ENCODE results near the gene SNX30. TPM values are rescaled to one million over a fixed set of nuclear protein-coding genes. Genes with fewer than 3 reads are reported as not detected.

SNX30 gene
- polyA plus RNA-seq, 3 donors from 2014 or later = 1.1 to 3.1 (median 2.1) TPM

- DNase-seq = no peak
- Mint-ChIP-seq H3K4me1 (peaks cover 12 to 14% of the 10 kb centered on the region in 2 donors), H3K36me3 (peaks cover 7 to 21% (median 9%) of the 10 kb centered on the region in 3 donors), H3K27me3 (ENCODE audit: low read depth in 3 of 3) (peaks cover 0 to 1% (median 0%) of the 10 kb centered on the region in 3 donors), H3K9me3 (no peaks in the 10 kb centered on the region), H3K4me3 (no peak overlapping the region), H3K27ac (no peak overlapping the region)
These were observed 98.9 kb downstream of the SNX30 start for GRCh38 chr9:112849363-112849922.

- H3K4me3 Mint-ChIP-seq = no peak overlapping the region
- H3K27ac Mint-ChIP-seq = no peak overlapping the region
- H3K36me3 Mint-ChIP-seq = peaks cover 7 to 21% (median 9%) of the 10 kb centered on the region in 3 donors
- peaks cover 0 to 12% of the 10 kb centered on the region in 2 donors for H3K4me1 Mint-ChIP-seq
- H3K27me3 Mint-ChIP-seq (ENCODE audit: low read depth in 3 of 3) = peaks cover 0 to 2% (median 0%) of the 10 kb centered on the region in 3 donors
- no peaks in the 10 kb centered on the region for H3K9me3 Mint-ChIP-seq
- DNase-seq = no peak
These were observed 100.3 kb downstream of the SNX30 start for GRCh38 chr9:112850840-112851239.

- H3K27me3 Mint-ChIP-seq (ENCODE audit: low read depth in 3 of 3) = peaks cover 0 to 2% (median 0%) of the 10 kb centered on the region in 3 donors
- no peak overlapping the region for H3K27ac Mint-ChIP-seq
- H3K36me3 Mint-ChIP-seq = peaks cover 7 to 25% (median 9%) of the 10 kb centered on the region in 3 donors
- H3K4me3 Mint-ChIP-seq = no peak overlapping the region
- H3K9me3 Mint-ChIP-seq = no peaks in the 10 kb centered on the region
- DNase-seq = no peak
- peaks cover 0 to 10% of the 10 kb centered on the region in 2 donors for H3K4me1 Mint-ChIP-seq
These were observed 102.4 kb downstream of the SNX30 start for GRCh38 chr9:112852741-112853504.

- H3K27me3 Mint-ChIP-seq (ENCODE audit: low read depth in 3 of 3) = peaks cover 0 to 2% (median 0%) of the 10 kb centered on the region in 3 donors
- no peak for DNase-seq
- peaks cover 7 to 25% (median 15%) of the 10 kb centered on the region in 3 donors for H3K36me3 Mint-ChIP-seq
- no peak overlapping the region for H3K27ac Mint-ChIP-seq
- H3K4me3 Mint-ChIP-seq = no peak overlapping the region
- H3K9me3 Mint-ChIP-seq = no peaks in the 10 kb centered on the region
- peaks cover 0 to 8% of the 10 kb centered on the region in 2 donors for H3K4me1 Mint-ChIP-seq
These were observed 103.5 kb downstream of the SNX30 start for GRCh38 chr9:112853882-112854585.

- Mint-ChIP-seq H3K4me3 (no peak overlapping the region), H3K36me3 (peaks cover 7 to 25% (median 15%) of the 10 kb centered on the region in 3 donors), H3K9me3 (no peaks in the 10 kb centered on the region), H3K27me3 (ENCODE audit: low read depth in 3 of 3) (peaks cover 0 to 2% (median 0%) of the 10 kb centered on the region in 3 donors), H3K4me1 (peaks cover 0 to 4% of the 10 kb centered on the region in 2 donors), H3K27ac (no peak overlapping the region)
- no peak for DNase-seq
These were observed 104.1 kb downstream of the SNX30 start for GRCh38 chr9:112854657-112855056.

GRCh38 chr9:112856200-112856599, 105.6 kb downstream of the SNX30 start:
- H3K36me3 Mint-ChIP-seq = peaks cover 4 to 21% (median 15%) of the 10 kb centered on the region in 3 donors
- H3K9me3 Mint-ChIP-seq = no peaks in the 10 kb centered on the region
- H3K4me3 Mint-ChIP-seq = no peak overlapping the region
- no peak for DNase-seq
- peak overlapping the region in 1 of 6 donors; percentile 48 for H3K27ac Mint-ChIP-seq
- peaks cover 0 to 2% (median 0%) of the 10 kb centered on the region in 3 donors for H3K27me3 Mint-ChIP-seq (ENCODE audit: low read depth in 3 of 3)
- peaks cover 0 to 3% of the 10 kb centered on the region in 2 donors for H3K4me1 Mint-ChIP-seq

- DNase-seq = no peak
- no peak overlapping the region for H3K27ac Mint-ChIP-seq
- H3K9me3 Mint-ChIP-seq = no peaks in the 10 kb centered on the region
- no peak overlapping the region for H3K4me3 Mint-ChIP-seq
- peaks cover 0 to 4% (median 0%) of the 10 kb centered on the region in 3 donors for H3K27me3 Mint-ChIP-seq (ENCODE audit: low read depth in 3 of 3)
- H3K4me1 Mint-ChIP-seq = peaks cover 4 to 6% of the 10 kb centered on the region in 2 donors
- peaks cover 4 to 16% (median 12%) of the 10 kb centered on the region in 3 donors for H3K36me3 Mint-ChIP-seq
These were observed 106.3 kb downstream of the SNX30 start for GRCh38 chr9:112856843-112857242.

GRCh38 chr9:112858005-112858404, 107.4 kb downstream of the SNX30 start:
- Mint-ChIP-seq H3K9me3 (no peaks in the 10 kb centered on the region), H3K4me3 (no peak overlapping the region), H3K27ac (no peak overlapping the region), H3K36me3 (peaks cover 0 to 15% (median 12%) of the 10 kb centered on the region in 3 donors), H3K4me1 (peaks cover 9 to 14% of the 10 kb centered on the region in 2 donors), H3K27me3 (ENCODE audit: low read depth in 3 of 3) (peaks cover 0 to 4% (median 0%) of the 10 kb centered on the region in 3 donors)
- DNase-seq = no peak

GRCh38 chr9:112858625-112859147, 108.1 kb downstream of the SNX30 start:
- peak overlapping the region in 1 of 6 donors; percentile 75 for H3K27ac Mint-ChIP-seq
- H3K4me1 Mint-ChIP-seq = peaks cover 16 to 19% of the 10 kb centered on the region in 2 donors
- peaks cover 0 to 5% (median 0%) of the 10 kb centered on the region in 3 donors for H3K27me3 Mint-ChIP-seq (ENCODE audit: low read depth in 3 of 3)
- H3K9me3 Mint-ChIP-seq = no peaks in the 10 kb centered on the region
- peaks cover 0 to 8% (median 8%) of the 10 kb centered on the region in 3 donors for H3K36me3 Mint-ChIP-seq
- no peak for DNase-seq
- H3K4me3 Mint-ChIP-seq = no peak overlapping the region

GRCh38 chr9:112860451-112860850, 109.9 kb downstream of the SNX30 start:
- Mint-ChIP-seq H3K27me3 (ENCODE audit: low read depth in 3 of 3) (peaks cover 0 to 4% (median 0%) of the 10 kb centered on the region in 3 donors), H3K9me3 (no peaks in the 10 kb centered on the region), H3K27ac (no peak overlapping the region), H3K4me3 (no peak overlapping the region), H3K36me3 (peaks cover 0 to 11% (median 4%) of the 10 kb centered on the region in 3 donors), H3K4me1 (peaks cover 16 to 18% of the 10 kb centered on the region in 2 donors)
- no peak for DNase-seq

GRCh38 chr9:112861155-112861554, 110.6 kb downstream of the SNX30 start:
- peaks cover 0 to 3% (median 0%) of the 10 kb centered on the region in 3 donors for H3K27me3 Mint-ChIP-seq (ENCODE audit: low read depth in 3 of 3)
- peaks cover 0 to 11% (median 4%) of the 10 kb centered on the region in 3 donors for H3K36me3 Mint-ChIP-seq
- no peak overlapping the region for H3K4me3 Mint-ChIP-seq

GRCh38 chr9:112861638-112862555, 111.3 kb downstream of the SNX30 start:
- Mint-ChIP-seq H3K4me1 (peaks cover 16 to 18% of the 10 kb centered on the region in 2 donors), H3K27me3 (ENCODE audit: low read depth in 3 of 3) (peaks cover 0 to 3% (median 0%) of the 10 kb centered on the region in 3 donors), H3K36me3 (peaks cover 0 to 11% (median 4%) of the 10 kb centered on the region in 3 donors), H3K27ac (peak overlapping the region in 2 of 6 donors; percentile 14 to 61), H3K4me3 (peak overlapping the region in 1 of 5 donors; percentile 42), H3K9me3 (no peaks in the 10 kb centered on the region)
- DNase-seq = no peak

More at GRCh38 chr9:112861155-112861554, 110.6 kb downstream of the SNX30 start:
- Mint-ChIP-seq H3K27ac (no peak overlapping the region), H3K9me3 (no peaks in the 10 kb centered on the region), H3K4me1 (peaks cover 16 to 18% of the 10 kb centered on the region in 2 donors)
- DNase-seq = no peak
